ENCODE measurements around the gene SCN9A. TPM values are rescaled to one million over a fixed set of nuclear protein-coding genes. Genes with fewer than 3 reads are reported as not detected.
A peak's percentile ranks its signal among the peaks of the same experiment; 100 is the strongest.

SCN9A gene
- total and polyA plus RNA-seq, 2 of the 4 experiments (the other 2 are of a cell fraction): 40.1 to 135 TPM

DNA sequence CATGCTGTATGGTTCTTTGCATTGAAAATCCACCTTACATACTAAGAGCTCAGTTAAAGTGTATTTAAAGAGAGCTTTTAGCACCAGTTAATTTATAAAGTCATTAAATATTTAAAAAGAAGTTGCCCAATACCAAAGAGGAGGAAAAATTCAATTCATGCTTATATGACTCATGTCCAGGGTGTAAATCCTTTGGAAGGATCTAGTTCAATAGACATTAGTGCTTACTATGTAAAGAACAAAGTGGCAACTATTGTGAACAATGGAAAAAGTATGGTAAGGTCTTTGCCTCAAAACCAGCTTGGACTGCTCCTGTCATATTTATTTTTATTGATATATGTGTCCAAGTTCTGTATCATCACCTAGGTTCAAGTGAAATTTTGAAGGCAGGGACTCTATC, 90.5 kb downstream of the SCN9A start:
- H3K4me3 ChIP-seq (ENCODE audit: insufficient read depth, low read depth, low read length): no peak overlapping the region
- no peak overlapping the region for H2AFZ ChIP-seq (replicated peaks; ENCODE audit: low read length, poor library complexity)
- H2BK20ac ChIP-seq (ENCODE audit: low read depth, low read length): no peak overlapping the region
- H4K5ac ChIP-seq (ENCODE audit: low read depth, low read length): no peak overlapping the region
- no peak for ATAC-seq (ENCODE audit: low read depth)
- H3K56ac ChIP-seq (ENCODE audit: extremely low read depth, insufficient read depth, low read length): no peak overlapping the region
- peak; percentile 27; the same call in 1 of the 2 replicates for TF ChIP-seq CEBPB (IDR thresholded peaks at IDR 0.05; ENCODE audit: low read depth, low read length)
- TF ChIP-seq BHLHE40 (IDR thresholded peaks at IDR 0.05; ENCODE audit: low read depth, low read length): no peak
- no peak overlapping the region for H3K9ac ChIP-seq (ENCODE audit: low read depth, low read length)
- POLR2A ChIA-PET (ENCODE audit: unreplicated experiment): no interaction called here
- DNase-seq: no peak
- H3K27me3 ChIP-seq (ENCODE audit: control insufficient read depth, insufficient read depth, low read length): no peaks in the 10 kb centered on the region
- intact Hi-C loops (cut with micrococcal nuclease) (no loop called here), in situ Hi-C loops (cut with MboI; ENCODE audit: low sequenced_read_pairs) (no loop called here), dilution Hi-C loops (cut with HindIII; ENCODE audit: low sequenced_read_pairs, unreplicated experiment) (no loop called here)
- no peak overlapping the region for H3K4ac ChIP-seq (ENCODE audit: low read depth, low read length)
- H3K14ac ChIP-seq (replicated peaks; ENCODE audit: low read depth, low read length): no peak overlapping the region
- H4K91ac ChIP-seq (ENCODE audit: insufficient read depth, low read depth, low read length): no peak overlapping the region
- no peak overlapping the region for H3K4me2 ChIP-seq (ENCODE audit: low read depth, low read length)
- no peak overlapping the region for H2BK120ac ChIP-seq (ENCODE audit: low read depth, low read length)
- BruUV-seq (replicated peaks): no TSS peak
- H2BK15ac ChIP-seq (ENCODE audit: low read depth, low read length): no peak overlapping the region
- CTCF ChIA-PET: no interaction called here
- H3K36me3 ChIP-seq (ENCODE audit: control insufficient read depth, insufficient read depth, low read length): peaks cover 6% of the 10 kb centered on the region
- peaks cover 3% of the 10 kb centered on the region; the same call in 1 of the 2 replicates for H3K9me1 ChIP-seq (ENCODE audit: insufficient read depth, low read length)
- no peak overlapping the region for H2AK5ac ChIP-seq (ENCODE audit: low read depth, low read length)
- H3K23ac ChIP-seq (ENCODE audit: low read depth, low read length): no peak overlapping the region
- no peak overlapping the region for H3K18ac ChIP-seq (ENCODE audit: low read depth, low read length)
- no peaks in the 10 kb centered on the region for H4K20me1 ChIP-seq (ENCODE audit: insufficient read depth, low read length)
- no peak overlapping the region for H2BK5ac ChIP-seq (ENCODE audit: low read depth, low read length, poor library complexity, severe bottlenecking)
- H3K9me3 ChIP-seq (ENCODE audit: control insufficient read depth, insufficient read depth, low read length): no peaks in the 10 kb centered on the region
- no peak overlapping the region for H2AK9ac ChIP-seq (replicated peaks; ENCODE audit: low read depth, low read length, poor library complexity)
- peaks cover 0 to 3% of the 10 kb centered on the region in 2 experiments; a peak in 1 of 4 replicates for H3K79me1 ChIP-seq (ENCODE audit: low read depth in 1 of 2, low read length in 2 of 2)
- no peak overlapping the region for H4K8ac ChIP-seq (ENCODE audit: low read depth in 2 of 2, low read length in 2 of 2)
- no peak overlapping the region for H3K27ac ChIP-seq (ENCODE audit: insufficient read depth, low read length)
- no peaks in the 10 kb centered on the region for H3K4me1 ChIP-seq (ENCODE audit: control insufficient read depth, insufficient read depth, low read length)
